DMS 273 (cell line): ENCODE measurements around the gene PRPSAP1.
A peak's percentile ranks its signal among the peaks of the same experiment; 100 is the strongest.
"Not testable (repeated sequence)": the region's sequence is repeated elsewhere in the genome, so short reads cannot be mapped to it uniquely, and the experiment has no call there.

ENCODE experiments used
- DNase-seq: peaks from one replicate; lab custom pipeline; 2025; ENCODE audit not compliant: unreplicated experiment; lab: John Stamatoyannopoulos, UW

The PRPSAP1 gene

GRCh38 chr17:76327696-76328095 lies 26.0 kb downstream of the PRPSAP1 start:
- no peak for DNase-seq

DNA sequence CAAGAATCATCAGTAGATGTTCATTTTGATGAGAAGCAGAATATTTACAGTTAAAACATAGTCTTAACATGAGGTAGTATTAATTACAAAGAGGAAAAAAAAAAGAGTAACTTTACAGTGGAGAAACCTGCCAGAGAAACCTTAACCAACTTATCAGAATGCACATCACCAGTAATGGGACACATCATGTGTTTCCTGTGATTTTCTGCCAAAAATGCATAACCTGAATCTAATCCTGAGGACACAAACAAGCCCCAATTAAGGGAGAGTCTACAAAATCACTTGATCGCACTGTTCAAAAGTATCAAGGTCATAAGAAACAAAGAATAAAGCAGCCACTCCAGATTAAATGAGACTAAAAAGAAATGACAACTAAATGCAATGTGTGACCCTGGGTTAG lies 27.4 kb downstream of the PRPSAP1 start:
- no peak for DNase-seq

GRCh38 chr17:76318586-76318985 lies 35.1 kb downstream of the PRPSAP1 start:
- no peak for DNase-seq

DNA sequence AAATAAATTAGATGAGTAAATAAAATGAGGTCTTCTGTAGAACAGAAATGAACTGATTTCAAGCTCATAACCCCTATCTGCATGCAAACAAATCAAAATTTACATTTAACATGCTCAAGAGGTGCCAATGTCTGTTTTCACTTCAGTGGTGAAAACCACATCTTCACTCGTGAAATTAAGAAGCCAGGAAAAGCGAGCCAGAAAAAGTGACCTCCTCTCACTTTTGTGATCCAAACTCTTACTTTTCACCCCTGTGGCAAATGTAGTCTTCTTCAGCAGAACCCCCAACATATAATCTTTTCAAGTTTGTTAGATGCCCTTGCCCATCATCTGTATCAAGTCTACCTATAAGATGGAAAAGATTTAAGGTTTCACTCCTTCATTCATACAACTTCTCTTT lies 36.2 kb downstream of the PRPSAP1 start:
- no peak for DNase-seq

GRCh38 chr17:76314392-76315227 lies 39.1 kb downstream of the PRPSAP1 start:
- no peak for DNase-seq

- no peak for DNase-seq
Measured at GRCh38 chr17:76312735-76313134, 41.0 kb downstream of the PRPSAP1 start.

GRCh38 chr17:76309461-76309860 lies 44.3 kb downstream of the PRPSAP1 start:
- no peak for DNase-seq

DNA sequence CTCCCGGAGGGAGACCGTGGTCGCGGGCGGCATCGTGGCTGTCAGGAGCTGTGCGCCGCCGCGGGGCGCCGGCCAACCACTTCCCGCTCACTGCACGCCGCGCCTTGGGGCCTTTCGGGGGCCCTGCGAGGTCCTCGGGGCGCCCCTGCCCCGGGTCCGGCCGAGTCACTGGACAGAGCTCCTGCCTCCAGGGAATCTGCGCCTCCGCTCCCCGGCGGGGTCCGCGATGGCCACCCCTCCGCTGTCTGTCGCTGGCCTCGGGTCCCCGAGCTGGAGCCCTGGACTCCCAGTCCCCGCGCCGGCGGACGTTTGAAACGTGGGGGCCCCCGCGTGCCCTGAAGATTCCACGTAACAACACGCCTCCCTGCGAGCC lies 45.8 kb downstream of the PRPSAP1 start, which contains the start of gene QRICH2:
Gene QRICH2, minus strand, starts transcription at position 311 of the 373 bp plus-strand sequence. Its CDS starts 278 bp downstream, at position 33.
- no peak for DNase-seq

DNA sequence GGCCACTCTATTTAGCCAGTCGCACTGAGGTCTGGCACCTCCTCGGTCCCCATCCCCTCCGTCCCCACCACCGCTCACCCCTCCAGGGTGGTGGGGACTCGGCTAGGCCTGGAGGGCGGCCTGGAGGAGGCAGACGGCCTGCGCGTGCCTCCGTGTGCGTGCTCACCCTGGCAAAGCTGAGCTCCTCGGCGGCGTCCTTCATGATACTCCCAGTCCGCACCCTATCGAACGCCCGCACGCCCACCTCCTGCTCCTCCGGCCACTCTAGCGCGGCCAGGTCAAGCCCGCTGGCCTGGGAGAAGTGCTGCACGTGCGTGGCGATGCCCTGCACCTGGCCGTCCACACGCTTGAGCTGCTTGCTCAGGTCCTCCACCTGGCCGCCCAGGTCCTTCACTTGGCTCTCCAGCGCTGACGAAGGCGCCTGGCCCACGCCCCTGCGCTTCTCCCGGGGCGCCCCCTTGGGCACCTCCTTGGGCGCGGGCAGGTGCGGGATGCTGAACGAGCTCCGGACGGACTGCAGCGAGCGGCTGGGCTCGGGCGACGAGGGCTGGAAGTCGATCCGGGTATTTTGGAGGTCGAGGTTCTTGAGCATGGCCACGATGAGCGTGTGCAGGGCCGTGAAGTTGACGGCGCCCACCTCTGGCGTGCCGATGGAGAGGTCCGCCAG lies 46.3 kb downstream of the PRPSAP1 start:
- DNase-seq = no peak

DNA sequence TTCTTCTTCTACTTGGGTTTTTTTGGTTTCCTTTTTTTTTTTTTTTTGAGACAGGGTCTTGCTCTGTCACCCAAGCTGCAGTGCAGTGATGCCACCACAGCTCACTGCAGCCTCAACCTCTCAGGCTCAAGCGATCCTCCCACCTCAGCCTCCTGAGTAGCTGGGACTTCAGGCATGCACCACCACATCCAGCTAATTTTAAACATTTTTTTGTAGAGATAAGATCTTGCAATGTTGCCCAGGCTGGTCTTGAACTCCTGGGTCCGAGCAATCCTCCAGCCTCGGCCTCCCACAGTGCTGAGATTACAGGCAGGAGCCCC lies 48.6 kb downstream of the PRPSAP1 start:
- DNase-seq = not testable (repeated sequence)

GRCh38 chr17:76304226-76305134 lies 49.2 kb downstream of the PRPSAP1 start:
- no peak for DNase-seq

DNA sequence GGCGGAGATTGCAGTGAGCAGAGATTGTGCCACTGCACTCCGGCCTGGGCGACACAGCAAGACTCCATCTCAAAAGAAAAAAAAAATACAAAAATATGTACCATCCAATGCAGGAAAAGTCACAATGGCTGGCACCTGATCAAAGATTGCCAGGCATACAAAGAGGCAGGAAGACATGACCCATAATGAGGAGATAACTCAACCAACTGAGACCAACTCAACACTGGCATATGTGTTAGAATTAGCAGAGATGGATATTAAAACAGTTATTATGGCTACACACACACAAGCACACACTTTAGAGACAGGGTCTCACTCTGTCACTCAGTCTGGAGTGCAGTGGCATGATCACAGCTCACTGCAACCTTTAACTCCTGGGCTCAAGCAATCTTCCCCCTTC lies 56.3 kb downstream of the PRPSAP1 start:
- no peak for DNase-seq

DNA sequence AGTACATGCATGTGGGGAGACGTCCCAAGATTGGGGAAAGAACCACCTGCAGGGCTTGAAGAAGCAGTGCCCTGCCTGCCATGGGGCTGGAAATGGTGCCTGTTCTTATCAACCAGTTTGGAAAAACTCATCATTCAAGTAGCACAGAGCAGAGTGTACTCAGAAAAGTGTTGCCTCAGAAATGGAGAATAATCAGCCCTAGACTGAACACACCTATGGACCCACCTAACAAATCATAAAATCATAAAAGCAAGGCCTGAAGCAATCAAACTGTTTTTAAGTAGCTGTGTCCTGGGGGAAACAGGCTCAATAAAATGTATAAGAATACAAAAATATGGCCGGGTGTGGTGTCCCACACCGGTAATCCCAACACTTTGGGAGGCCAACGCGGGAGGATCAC lies 56.8 kb downstream of the PRPSAP1 start:
- no peak for DNase-seq

DNA sequence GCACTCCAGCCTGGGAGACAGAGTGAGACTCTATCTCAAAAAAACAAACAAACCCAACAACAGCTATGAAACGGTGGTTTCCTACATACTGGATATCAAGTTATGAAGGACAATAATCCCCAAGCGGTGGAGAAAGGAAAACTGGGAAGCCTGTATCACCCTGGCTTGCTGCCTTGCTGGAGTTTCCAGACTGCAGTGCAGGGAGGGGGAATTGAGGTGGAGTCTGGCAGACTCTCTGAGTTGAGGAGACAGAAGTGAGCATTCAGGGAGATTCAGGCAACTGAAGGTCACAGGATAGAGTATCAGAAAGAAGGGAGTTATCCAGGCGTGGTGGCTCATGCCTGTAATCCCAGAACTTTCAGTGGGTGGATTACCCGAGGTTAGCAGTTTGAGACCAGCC lies 57.5 kb downstream of the PRPSAP1 start:
- DNase-seq = no peak

DNA sequence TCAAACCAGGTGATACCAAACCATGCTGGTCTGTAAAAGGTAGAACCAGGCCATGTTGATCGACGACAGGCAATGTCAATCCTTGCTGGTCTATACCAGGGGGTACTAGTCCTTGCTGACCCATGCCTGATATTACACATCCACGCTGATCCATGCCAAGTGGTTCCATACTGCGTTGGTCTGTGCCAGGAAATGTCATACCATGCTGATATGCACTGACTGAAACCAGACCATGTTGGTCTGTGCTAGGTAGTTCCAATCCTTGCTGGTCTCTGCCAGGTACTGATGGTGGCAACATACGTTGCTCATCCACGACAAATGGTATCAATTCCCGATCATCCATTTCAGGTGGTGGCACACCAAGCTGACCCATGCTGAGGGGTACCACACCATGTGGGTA lies 60.6 kb downstream of the PRPSAP1 start:
- no peak for DNase-seq

- DNase-seq = no peak
Measured at GRCh38 chr17:76292567-76292966, 61.1 kb downstream of the PRPSAP1 start.

- no peak for DNase-seq
Measured at GRCh38 chr17:76281573-76282371, 71.9 kb downstream of the PRPSAP1 start.

- no peak for DNase-seq
Measured at GRCh38 chr17:76280650-76281049, 73.1 kb downstream of the PRPSAP1 start.

GRCh38 chr17:76279742-76280287 lies 73.9 kb downstream of the PRPSAP1 start:
- DNase-seq = no peak

DNA sequence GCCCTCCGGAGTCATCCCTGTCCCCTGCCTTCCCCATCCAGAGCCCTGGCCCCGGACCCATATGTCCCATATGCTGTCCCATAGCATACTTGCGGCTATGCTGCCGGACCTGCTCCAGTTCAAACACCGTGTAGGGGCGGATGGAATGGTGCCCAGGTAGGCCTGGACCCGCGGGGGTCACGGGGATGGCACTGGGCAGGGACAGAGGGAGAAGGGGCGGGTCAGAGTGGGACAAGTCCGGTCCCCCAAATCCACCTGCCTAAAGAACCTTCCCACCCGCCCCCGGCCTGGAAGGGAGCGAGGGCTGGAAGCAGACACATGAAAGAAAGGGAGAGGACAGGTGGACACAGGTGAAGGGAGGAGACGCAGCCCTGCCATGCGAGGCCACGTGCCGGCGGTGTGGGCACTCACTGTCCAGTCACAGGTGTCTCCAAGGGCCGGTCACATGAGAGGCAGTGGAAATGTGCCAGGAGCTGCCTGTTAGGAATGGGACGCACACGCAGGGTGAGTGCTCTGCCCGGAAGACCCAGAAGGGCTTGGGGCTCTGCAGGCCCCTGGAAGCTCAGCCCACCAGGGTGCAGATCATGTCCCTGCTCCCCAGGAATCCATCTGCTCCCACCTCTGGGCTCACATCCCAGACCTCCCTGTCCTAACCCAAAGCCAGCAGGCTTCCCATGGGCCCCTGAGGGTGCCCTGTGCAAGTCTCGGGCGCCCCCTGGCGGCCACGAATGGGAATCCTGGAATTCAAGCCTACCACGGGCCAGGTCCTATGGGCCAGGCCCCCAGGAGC lies 74.6 kb downstream of the PRPSAP1 start:
- peak; percentile 94 for DNase-seq
